GM21737 (cell line): ENCODE measurements around the gene KLHL3.

Source experiments
- ATAC-seq: cut with Tn5 transposase; IDR thresholded peaks from one replicate; pipeline ENCODE4 v1.9.1; 2021; ENCODE audit warnings: mild to moderate bottlenecking, moderate library complexity; ENCODE audit not compliant: unreplicated experiment

Gene KLHL3

DNA sequence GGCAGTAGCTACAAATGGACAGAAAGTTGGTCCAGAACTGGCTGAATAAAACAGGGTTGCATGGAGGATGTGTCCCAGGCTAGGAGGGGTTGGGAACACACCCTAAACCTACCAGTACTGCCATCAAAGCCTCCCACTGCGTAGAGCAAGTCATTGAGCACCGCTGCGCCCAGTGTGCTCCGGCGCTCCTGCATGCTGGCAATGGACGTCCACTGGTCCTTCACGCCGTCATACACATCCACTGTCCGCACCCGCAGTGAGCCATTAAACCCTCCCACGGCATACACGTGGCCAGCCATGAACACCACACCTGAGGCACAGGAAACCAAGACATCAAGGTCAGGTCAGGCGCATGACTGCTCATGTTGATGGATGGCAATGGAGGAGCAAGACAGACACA lies 97.0 kb downstream of the KLHL3 start:
- no peak for ATAC-seq

DNA sequence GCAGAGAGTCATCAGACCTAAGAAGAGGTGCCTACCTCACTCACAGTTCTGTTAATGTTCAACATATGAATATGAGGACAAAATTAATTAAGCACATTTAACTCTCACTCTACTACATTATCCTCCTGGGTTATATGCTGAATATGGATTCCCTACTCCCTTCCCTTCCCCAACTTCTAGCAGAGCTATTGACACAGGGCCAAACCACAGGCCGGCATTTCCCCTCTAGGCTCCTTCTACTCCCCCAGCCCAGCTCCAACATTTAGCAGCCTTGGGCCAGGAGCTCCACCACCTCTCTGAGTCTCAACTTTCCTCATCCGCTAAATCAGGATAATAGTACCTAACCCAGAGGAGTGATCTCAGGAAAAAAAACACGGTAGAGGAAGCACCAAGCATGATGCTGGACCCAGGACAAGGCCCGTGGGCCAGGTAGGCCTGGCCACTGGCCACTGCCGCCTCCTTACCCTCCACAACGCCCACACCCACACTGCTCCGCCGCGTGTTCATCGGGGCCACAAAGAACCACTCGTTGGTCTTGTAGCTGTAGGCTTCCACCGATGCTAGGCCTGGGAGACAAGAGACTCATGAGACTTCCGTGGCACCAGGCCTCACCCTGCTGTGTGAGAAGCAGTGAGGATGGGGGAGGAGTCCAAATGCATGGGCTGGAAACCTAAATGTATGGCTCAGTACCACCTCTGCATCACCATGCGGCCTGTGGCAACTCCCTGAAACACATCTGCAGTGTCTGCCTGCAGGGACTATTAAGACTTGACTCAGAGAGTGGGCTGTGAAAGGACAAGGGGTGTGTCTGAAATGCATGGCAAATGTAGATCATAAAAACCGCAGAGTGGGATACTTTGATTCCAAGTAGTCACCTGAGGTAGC lies 98.8 kb downstream of the KLHL3 start:
- no peak for ATAC-seq

DNA sequence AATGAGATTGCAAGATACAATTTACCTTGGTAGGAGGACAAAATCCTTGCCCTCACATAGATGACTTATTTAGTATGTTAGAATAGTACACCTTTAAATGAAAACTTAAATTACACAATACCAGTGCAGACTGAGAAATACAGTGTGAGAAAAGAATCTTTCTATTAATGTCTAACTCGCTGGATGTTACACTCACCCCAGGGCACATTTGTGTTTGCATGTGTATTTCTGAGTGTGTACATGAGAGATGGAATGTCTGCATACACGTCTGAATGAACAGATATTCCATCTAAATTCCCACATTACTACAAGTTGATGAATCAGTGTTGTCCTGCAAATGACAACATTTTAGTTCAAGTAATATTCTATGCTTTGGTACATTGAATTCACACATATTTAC lies 99.8 kb downstream of the KLHL3 start:
- ATAC-seq = no peak

DNA sequence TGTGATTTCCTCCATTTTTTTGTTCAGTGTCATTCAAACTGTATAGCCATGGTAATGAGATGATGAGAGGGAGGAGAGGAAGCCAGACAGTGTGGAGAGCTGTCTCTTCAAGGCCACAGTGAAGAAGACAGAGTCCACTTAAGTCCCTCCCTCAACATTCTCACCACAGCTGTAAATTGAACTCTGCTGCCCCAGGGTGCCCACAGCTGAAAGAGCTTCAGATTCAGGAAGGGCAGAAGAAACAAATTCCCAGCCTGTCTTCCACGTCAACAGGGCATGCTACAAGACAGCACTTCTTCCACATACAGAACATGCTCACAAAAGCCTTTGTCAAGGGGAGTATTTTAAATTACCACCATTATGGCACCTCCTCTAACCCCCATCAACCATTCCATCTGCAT lies 100.4 kb downstream of the KLHL3 start:
- no peak for ATAC-seq

DNA sequence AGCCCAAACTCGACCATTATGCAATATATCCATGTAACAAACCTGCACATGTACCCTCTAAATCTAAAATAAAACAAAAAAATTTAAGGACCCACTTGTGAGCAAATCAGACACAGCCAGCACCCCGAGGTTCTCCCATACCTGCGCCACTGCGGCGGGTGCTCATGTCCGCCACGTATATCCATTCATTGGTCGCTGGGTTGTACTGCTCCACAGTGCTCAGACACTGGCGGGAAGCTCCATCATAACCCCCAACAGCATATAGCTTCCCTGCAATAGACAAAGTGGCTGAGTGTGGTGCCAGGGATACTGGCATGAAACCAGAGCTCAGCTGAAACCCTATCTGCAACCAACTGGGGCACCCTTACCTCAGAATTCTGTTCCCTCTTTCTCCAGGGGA lies 102.0 kb downstream of the KLHL3 start:
- ATAC-seq = no peak

DNA sequence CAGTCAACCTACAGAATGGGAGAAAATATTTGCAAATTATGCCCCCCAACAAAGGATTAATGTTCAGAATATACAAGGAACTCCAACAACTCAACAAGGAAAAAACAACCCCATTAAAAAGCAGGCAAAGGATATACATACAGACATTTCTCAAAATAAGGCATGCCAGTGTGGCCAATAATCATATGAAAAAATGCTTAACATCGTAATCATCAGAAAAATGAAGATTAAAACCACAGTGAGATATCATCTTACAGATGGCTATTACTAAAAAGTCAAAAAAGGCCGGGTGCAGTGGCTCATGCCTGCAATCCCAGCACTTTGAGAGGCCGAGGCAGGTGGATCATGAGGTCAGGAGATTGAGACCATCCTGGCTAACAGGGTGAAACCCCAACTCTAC lies 103.2 kb downstream of the KLHL3 start:
- no peak for ATAC-seq

DNA sequence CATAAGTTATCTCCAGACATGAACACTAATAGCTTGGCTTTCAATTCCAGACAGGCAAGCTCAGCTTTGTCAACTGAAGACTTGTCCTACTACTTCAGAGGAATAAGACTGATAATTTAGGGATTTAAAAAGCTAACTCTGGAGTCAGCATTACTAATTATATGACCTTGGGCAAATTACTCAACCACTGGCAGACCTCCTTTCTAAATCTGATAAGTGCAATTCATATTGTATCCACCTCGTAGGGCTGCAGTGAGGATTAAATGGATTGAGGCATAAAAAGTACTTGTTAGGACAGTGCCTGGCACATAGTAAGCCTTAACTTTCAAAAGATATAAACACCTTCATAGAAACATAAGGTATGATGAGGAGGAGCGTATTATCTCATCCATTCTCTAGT lies 104.4 kb downstream of the KLHL3 start:
- ATAC-seq = no peak

DNA sequence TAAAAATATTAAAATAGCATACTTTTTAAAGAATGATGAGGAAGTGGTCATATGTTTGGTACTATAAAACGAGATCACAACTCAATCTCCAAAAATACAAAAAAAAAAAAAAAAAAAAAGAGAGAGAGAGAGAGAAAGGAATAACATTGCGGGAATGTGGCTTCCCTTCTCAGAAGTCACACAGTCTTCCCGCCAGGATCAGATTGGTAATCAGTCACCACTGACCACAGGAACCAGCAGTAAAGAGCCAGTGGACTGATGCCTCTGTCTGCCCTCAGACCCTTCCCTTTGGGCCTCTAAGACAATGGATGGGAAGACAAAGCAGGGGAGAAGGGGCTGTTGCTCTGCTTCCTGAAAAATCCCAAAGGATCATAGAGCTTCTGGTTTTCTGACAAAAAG lies 104.9 kb downstream of the KLHL3 start:
- no peak for ATAC-seq

DNA sequence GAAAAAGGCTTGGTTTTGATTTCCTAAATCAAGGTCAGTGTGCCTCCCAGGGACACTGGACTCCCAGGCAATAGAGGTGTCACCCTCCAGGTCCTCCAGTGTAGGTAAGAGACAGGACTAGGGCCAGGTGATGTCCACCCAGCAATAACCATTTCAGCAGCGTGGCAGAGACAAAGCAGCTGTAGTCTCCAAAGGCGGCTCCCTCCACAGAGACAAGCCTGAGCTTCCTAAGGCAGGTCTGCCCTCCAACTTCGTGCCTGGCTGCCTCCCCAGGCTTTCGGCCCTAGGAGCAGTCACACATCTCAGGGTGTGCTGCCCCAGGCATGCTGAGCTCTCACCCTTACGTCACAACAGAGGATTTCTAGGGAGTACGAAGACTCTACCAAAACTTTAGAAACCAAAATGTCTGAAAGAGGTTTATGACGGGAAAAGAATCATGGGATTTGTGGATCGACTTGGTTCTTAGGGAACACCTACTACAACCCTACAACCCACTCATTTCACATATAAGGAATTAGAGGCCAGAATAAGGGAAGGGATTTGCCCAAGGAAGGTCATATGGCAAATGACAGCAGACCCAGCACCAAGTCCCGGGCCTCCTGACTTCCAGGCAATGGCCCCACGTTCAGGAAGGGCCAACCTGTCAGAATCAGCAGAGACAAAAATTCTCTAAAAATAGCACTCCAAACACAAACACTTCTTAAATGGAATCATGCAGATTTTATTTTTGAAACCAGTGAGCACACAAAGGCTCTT lies 105.5 kb downstream of the KLHL3 start:
- ATAC-seq = no peak

DNA sequence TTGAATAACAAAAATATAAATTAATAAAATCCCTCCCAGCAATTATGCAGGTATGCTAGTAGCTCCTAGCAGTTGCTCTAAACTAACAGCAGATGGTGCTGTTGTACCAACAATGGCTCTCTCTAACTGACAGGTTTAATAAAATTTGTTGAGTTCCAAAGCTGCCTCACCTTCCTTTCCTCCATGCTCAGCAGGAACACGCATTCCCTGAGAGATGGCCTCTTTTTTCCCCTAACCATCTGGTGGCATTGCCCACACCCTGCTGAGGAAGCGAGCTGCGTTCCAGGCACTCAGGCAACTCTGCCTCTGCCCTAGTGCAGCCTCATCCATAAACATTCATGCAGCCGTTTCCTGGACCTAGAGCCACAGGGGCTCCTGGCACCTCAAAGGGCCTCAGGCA lies 106.2 kb downstream of the KLHL3 start:
- ATAC-seq = peak; percentile 75

DNA sequence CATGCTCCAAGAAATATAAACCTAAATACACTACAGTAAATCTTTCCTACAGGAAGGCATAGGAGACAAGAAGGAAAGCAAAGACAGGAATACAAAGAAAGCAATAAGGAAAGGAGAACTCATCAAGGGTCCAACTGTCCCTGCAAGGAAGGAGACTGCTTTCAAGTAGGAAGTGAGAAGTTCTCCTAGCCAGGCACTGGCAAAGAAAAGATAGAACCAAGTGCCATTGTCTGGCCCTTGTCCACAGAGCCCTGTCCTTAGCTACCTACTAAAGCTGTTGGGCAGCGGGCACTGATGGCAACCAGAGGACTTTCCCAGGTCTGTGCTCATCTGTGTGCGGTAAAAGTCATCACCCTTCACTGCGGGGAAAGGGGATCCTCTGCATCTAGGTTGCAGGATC lies 108.2 kb downstream of the KLHL3 start:
- ATAC-seq = no peak

DNA sequence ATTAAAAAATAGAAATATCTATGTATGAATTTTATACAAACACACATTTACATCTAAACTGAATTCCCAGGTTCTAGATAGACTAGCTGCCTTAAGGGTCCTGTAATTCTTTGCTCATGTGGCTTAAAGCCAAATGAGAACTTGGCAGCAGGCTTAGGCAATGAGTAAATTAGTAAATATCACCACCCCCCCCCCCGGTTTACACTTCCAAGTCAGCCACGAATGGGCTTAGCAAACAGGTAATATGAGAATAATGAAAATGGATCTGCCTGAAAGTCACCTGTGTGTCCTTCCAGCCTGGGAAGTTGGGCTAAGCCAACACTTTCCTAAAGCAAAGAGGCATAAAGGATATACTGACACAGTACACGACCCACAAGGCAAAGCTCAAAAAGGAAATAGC lies 108.6 kb downstream of the KLHL3 start:
- no peak for ATAC-seq

DNA sequence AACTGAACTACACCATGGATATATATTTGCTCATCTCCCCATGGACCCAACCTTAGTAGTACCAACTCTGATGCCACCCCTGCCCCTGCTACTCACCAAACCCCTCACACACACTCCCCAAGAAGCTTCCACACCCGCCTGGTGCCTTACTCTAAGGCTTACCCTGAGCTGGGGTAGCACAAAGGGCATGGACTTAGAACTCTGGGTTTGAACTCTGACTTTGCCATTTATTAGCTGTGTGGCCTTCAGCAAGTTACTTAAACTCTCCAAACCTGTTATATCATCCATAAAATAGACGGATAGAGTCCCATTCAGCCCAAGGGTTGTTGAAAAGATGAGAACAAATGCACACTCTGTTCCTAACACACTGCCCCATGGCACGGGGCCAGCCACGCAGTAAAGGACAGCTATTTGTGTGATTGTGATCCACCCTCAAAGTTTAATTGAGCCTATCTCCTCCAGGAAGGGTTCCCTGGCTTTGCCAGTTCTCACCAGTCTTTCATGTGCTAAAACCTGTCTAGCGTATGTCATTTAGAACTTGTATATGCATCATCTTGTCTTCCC lies 111.0 kb downstream of the KLHL3 start:
- ATAC-seq = no peak

DNA sequence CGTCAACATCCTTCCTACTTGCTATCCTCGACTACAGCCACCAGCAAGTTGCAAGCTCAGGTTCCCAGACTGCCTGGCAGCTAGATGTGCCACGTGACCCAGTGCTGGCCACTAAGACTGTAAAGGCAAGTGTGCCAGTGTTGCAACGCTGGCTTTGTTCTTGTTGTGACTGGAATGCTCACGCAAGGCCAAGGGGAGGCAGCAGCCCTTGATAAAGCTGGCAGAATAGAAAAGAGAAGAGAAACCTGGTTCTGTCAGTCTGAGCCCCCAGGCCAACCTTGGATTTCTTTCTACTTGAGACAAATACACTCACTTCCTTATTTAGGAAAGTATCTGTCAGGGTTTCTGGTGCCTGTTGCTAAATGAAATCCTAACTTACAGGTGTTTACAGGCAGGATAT lies 113.0 kb downstream of the KLHL3 start:
- no peak for ATAC-seq

DNA sequence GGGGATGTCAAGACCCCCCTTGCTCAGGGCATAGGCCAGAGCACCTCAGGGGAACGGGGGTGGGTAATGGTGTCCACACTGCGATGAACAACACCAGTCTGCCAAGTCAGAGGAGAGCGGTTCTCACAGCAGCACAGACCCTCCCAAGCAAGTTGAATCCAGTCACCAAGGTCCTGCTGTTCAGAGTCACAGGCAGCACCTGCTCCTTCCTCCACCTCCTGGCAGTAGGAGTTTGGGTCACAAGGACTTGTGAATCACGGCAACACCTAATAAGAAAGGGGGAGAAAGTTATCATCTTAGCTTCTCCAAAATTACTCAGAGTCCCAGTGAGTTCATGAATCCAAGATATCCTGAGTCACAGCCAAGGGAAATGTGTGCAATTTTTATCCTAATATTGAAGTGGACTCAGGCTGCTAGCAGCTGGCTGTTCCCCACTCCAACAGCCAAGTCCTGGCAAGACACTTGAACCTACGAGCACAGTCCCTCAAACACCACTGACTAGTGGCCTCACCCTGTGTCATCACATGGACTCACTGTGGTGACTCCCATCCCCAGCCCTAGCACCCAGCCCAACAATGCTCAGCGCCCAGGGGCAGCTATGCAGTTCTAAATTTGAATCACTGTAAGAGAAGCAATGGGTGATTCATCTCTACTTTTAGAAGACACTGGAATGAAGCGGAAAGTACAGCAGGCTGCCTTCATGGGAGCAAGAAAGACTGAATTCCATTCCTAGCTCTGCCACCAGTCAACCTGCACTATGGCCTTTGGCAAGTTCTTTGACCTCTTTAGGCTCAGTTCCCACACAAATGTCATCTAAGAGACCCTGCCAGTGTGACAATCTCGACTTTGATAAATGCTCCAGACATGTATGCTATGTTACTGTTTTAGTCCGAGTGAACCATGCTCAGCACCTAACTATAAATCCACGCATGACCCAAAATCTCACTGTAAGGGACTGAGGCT lies 113.7 kb downstream of the KLHL3 start:
- ATAC-seq = no peak

DNA sequence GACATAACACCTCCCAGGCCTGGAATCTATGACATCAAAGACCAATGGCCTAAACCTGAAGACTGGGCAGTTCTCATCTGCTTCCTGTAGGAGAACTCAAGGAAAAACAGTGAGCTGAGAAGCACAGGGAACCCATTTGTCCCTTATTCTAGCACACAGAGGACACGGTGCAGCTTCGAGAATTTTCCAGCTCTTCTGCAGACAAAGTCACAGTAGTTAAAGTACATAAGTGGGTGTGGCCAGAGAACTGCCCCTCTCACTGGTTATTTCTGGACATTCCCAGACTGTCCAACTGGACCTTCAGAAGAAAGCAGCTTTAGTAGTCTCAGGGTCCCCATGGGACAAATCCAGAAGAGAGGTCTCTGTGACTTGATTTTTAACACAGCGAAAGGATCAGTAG lies 114.6 kb downstream of the KLHL3 start:
- no peak for ATAC-seq

DNA sequence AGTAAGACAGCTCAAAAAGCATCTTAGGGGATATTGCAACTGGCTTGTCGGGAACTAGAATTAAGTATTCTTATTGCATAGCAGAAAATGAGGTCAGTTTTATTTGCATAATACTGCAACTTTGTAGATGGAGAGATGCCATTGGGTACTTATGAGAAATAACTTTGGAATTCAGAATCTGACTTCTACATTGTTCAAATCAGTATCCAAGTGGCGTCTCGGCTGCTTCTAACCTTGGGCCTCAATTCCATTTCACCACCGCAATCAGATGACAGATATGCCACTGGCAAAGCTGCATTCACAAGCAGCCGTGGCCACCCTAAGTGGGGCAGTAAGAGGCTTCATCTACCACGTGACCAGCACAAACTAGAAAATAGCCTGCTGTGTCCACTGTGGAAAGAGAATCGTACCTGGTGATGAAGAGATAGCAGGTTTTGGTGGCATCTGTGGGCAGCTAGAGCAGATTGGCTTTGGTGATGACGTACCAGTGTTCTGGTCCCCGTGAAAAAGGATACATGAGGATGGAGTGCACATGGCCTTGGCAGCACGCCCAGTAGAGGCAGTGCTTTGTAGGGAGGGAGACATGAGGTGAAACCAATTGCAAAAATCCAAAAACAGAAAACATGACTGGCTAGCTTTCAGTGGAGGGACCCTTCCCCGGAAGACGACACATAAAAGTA lies 116.6 kb downstream of the KLHL3 start:
- no peak for ATAC-seq

DNA sequence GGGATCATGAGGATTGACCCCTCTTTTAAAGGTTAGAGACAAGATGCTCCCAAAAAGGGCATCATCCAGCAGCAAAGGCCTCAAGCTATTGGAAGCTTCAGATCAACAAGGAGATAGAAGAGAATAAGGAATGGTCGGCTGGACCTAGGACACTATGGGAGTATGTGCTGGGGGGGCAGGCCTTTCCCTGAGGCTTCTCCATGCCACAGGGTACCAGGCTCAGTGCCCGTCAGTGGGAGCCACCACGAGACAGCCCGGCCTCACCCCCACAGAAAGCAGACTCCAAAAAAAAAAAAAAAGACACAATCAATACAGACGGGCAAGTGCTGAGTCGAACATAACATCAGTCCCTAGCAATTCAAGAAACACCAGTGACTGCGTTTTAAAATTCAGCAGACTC lies 117.4 kb downstream of the KLHL3 start:
- no peak for ATAC-seq

DNA sequence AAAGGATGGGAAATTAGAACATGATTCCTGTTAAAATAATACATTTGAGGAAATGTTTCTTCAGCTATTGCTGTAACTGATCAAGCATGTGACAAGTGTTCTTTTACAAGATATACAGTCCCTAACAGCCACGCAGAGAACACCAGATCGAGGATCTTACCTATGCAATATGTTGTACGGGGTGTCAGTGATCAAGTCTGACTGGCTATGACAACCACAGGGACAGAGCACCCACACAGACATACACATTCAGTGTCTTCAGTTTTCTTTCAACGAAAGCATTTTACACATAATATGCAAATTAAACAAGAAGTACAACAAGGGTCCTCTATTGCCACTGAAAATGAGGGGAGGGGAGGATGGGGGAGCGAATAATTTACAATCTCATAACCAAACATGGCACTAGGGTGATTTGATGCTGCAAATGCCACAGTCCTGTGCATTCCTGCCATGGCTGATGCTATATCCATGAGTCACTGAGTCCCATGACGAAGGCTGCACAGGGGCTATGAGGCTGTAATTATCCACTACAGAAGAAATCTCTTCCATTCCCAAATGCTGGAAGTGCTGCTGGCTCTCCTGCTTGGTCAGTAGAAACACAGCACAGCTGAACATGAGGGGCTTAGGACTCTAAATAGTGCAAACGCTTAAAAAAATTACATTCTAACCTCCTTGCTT lies 118.2 kb downstream of the KLHL3 start:
- ATAC-seq = no peak

DNA sequence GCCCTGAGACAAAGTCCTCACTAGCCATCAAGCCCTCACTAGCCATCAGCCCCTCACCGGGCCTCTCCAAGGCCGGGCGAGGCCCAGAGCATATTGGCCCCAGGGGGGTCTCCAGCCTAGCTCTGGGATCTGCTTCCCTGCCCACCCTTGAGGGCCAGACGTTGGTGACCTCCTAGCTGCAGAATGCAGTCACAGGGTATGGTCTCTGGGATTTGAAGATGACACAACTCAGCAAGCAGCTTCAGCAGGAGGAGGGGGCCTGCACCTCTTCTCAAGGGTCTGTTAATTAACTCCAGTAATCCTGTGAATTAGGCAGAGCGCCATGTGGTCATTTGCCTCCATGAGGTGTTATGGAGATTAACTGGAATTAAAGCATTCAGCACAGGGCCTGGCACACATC lies 119.8 kb downstream of the KLHL3 start:
- ATAC-seq = no peak
